Measurements from ENCODE around the gene PCSK6.

PCSK6 gene

GRCh38 chr15:101371519-101371918, 118.0 kb downstream of the PCSK6 start:
- no peak for DNase-seq (ENCODE audit: low spot score)
- ChIA-PET CTCF (interaction anchor here (1.2 kb wide), 1 partner anchor 270 kb away, joined by 4 read pairs; no protein-coding TSS in a partner anchor), POLR2A (ENCODE audit: low non-redundant PET) (no interaction called here)
- no peak for TF ChIP-seq CTCF (conservative IDR thresholded peaks at IDR 0.05; ENCODE audit: low read depth)
- no peak overlapping the region for H3K27ac ChIP-seq

GRCh38 chr15:101371081-101371480, 118.4 kb downstream of the PCSK6 start:
- CTCF ChIA-PET = no interaction called here
- no peak overlapping the region for H3K27ac ChIP-seq
- no peak for TF ChIP-seq CTCF (conservative IDR thresholded peaks at IDR 0.05; ENCODE audit: low read depth)
- POLR2A ChIA-PET (ENCODE audit: low non-redundant PET) = no interaction called here
- DNase-seq (ENCODE audit: low spot score) = no peak

- ChIA-PET CTCF (no interaction called here), POLR2A (ENCODE audit: low non-redundant PET) (no interaction called here)
- DNase-seq (ENCODE audit: low spot score) = no peak
- no peak for TF ChIP-seq CTCF (conservative IDR thresholded peaks at IDR 0.05; ENCODE audit: low read depth)
- no peak overlapping the region for H3K27ac ChIP-seq
Observed at GRCh38 chr15:101370330-101371024, 119.0 kb downstream of the PCSK6 start.

- ChIA-PET CTCF (no interaction called here), POLR2A (ENCODE audit: low non-redundant PET) (no interaction called here)
- DNase-seq (ENCODE audit: low spot score) = no peak
- no peak for TF ChIP-seq CTCF (conservative IDR thresholded peaks at IDR 0.05; ENCODE audit: low read depth)
- no peak overlapping the region for H3K27ac ChIP-seq
Observed at GRCh38 chr15:101369676-101370075, 119.8 kb downstream of the PCSK6 start.

GRCh38 chr15:101368861-101369642, 120.5 kb downstream of the PCSK6 start:
- POLR2A ChIA-PET (ENCODE audit: low non-redundant PET) = no interaction called here
- CTCF ChIA-PET = interaction anchor here (0.6 to 0.7 kb wide), 3 partner anchors 26 to 339 kb away, joined by 3 to 4 read pairs (median 4); no protein-coding TSS in a partner anchor
- no peak overlapping the region; the same call in 1 of the 2 replicates for H3K27ac ChIP-seq
- TF ChIP-seq CTCF (conservative IDR thresholded peaks at IDR 0.05; ENCODE audit: low read depth) = no peak
- no peak for DNase-seq (ENCODE audit: low spot score)

GRCh38 chr15:101368086-101368780, 121.3 kb downstream of the PCSK6 start:
- TF ChIP-seq CTCF (conservative IDR thresholded peaks at IDR 0.05; ENCODE audit: low read depth) = no peak
- CTCF ChIA-PET = interaction anchor here (0.6 to 0.7 kb wide), 2 partner anchors 97 to 340 kb away, joined by 3 to 4 read pairs; no protein-coding TSS in a partner anchor
- POLR2A ChIA-PET (ENCODE audit: low non-redundant PET) = no interaction called here
- no peak for DNase-seq (ENCODE audit: low spot score)
- peak overlapping the region; percentile 3; the same call in 1 of the 2 replicates for H3K27ac ChIP-seq
